H1 (cell line): ENCODE measurements around the gene HTD2. TPM values are rescaled to one million over a fixed set of nuclear protein-coding genes. Genes with fewer than 3 reads are reported as not detected.

Experiments used
- CTCF ChIA-PET: fragments of 300-600 bp; sonication (Branson Sonifier 250); formaldehyde crosslinking; loops from one replicate; lab custom pipeline; 2021; ENCODE audit not compliant: partially characterized antibody; lab: Charles Lee
- POLR2A ChIA-PET: fragments of 300-600 bp; sonication (Branson Sonifier 250); formaldehyde crosslinking; loops from one replicate; lab custom pipeline; 2021; ENCODE audit warnings: inconsistent platforms; ENCODE audit not compliant: partially characterized antibody; lab: Charles Lee
- DNase-seq, 2 experiments: peaks; one replicate each; pipeline versions ENCODE4 v3.0.0 to v3.0.0-alpha.2; 2010 to 2022; ENCODE audit warnings: low spot score in 2 of 2, low read depth in 1 of 2, mixed read lengths in 1 of 2
- FAIRE-seq: peaks from 2 replicates; lab custom pipeline; 2011; peaks lifted over from hg19 to GRCh38; lab: Jason Lieb, UNC
- H2AFZ ChIP-seq: 2 replicates; pipeline ENCODE4 v1.8.1; 2012; ENCODE audit warnings: low read length, inconsistent platforms
- H2AK5ac ChIP-seq: 2 replicates; pipeline ENCODE4 v1.6.1; 2013; ENCODE audit warnings: low read depth, low read length
- H2BK120ac ChIP-seq: replicated peaks from 2 replicates; pipeline ENCODE3; 2013; ENCODE audit warnings: low read depth, low read length, inconsistent platforms
- H2BK12ac ChIP-seq: 2 replicates; pipeline ENCODE4 v1.6.1; 2013; ENCODE audit warnings: low read depth, low read length
- H2BK15ac ChIP-seq: 2 replicates; pipeline ENCODE4 v1.6.1; 2013; ENCODE audit warnings: low read length
- H2BK20ac ChIP-seq: 2 replicates; pipeline ENCODE4 v1.6.1; 2013; ENCODE audit warnings: low read length
- H2BK5ac ChIP-seq: 2 replicates; pipeline ENCODE4 v1.6.1; 2013; ENCODE audit warnings: low read depth, low read length
- H3K14ac ChIP-seq: 2 replicates; pipeline ENCODE4 v1.6.1; 2013; ENCODE audit warnings: inconsistent platforms; ENCODE audit not compliant: insufficient read length
- H3K18ac ChIP-seq: 2 replicates; pipeline ENCODE4 v1.6.1; 2013; ENCODE audit warnings: low read length; ENCODE audit errors: extremely low read depth
- H3K23ac ChIP-seq: 2 replicates; pipeline ENCODE4 v1.6.1; 2013; ENCODE audit warnings: inconsistent platforms; ENCODE audit not compliant: insufficient read length
- H3K23me2 ChIP-seq: 2 replicates; pipeline ENCODE4 v1.6.1; 2013; ENCODE audit warnings: low read depth, low read length
- H3K27ac ChIP-seq: 2 replicates; pipeline ENCODE4 v1.6.1; 2011; ENCODE audit warnings: low read depth, low read length, inconsistent platforms
- H3K27me3 ChIP-seq, 4 experiments: replicated peaks in 1 of 4; 1 replicate in 1 of 4; 2 replicates in 3 of 4; pipeline versions ENCODE4 v1.6.1 to v1.8.1; 2011 to 2013; ENCODE audit warnings: low read length in 3 of 4, mild to moderate bottlenecking in 3 of 4, inconsistent platforms in 2 of 4, mixed read lengths in 2 of 4, moderate library complexity in 1 of 4; ENCODE audit not compliant: control insufficient read depth in 3 of 4, insufficient read depth in 3 of 4; ENCODE audit errors: extremely low read depth in 1 of 4
- H3K36me3 ChIP-seq, 4 experiments: 2 replicates each; pipeline versions ENCODE4 v1.6.1 to v1.8.1; 2011 to 2013; ENCODE audit warnings: mild to moderate bottlenecking in 4 of 4, low read length in 3 of 4, moderate library complexity in 2 of 4, control low read depth in 1 of 4, inconsistent platforms in 1 of 4; ENCODE audit not compliant: insufficient read depth in 4 of 4, control insufficient read depth in 2 of 4
- H3K4ac ChIP-seq: replicated peaks from 2 replicates; pipeline ENCODE3; 2013; ENCODE audit warnings: low read length, low read depth, mixed read lengths, inconsistent platforms; ENCODE audit not compliant: insufficient read length
- H3K4me1 ChIP-seq, 4 experiments: replicated peaks in 1 of 4; 1 replicate in 1 of 4; 2 replicates in 3 of 4; pipeline versions ENCODE4 v1.6.1 to v1.8.1; 2011 to 2013; ENCODE audit warnings: low read length in 3 of 4, inconsistent platforms in 2 of 4, mixed read lengths in 1 of 4; ENCODE audit not compliant: insufficient read depth in 4 of 4, control insufficient read depth in 3 of 4
- H3K4me2 ChIP-seq, 2 experiments: 2 replicates each; pipeline versions ENCODE4 v1.6.1 to v1.8.1; 2011 to 2013; ENCODE audit warnings: low read depth in 2 of 2, low read length in 2 of 2, control low read depth in 1 of 2, inconsistent platforms in 1 of 2, mild to moderate bottlenecking in 1 of 2; ENCODE audit not compliant: insufficient read depth in 1 of 2
- H3K4me3 ChIP-seq, 4 experiments: fragments of 200-600, 300-600 bp in 1 of 4; sonication (generic), shearing (Covaris generic), sonication (Bioruptor Twin) in 1 of 4; 2 replicates each; pipeline versions ENCODE4 v1.5.1 to v1.8.1; 2011 to 2016; ENCODE audit warnings: low read length in 4 of 4, low read depth in 3 of 4, control low read depth in 2 of 4, inconsistent platforms in 2 of 4, mild to moderate bottlenecking in 2 of 4, mixed read lengths in 1 of 4, moderate library complexity in 1 of 4; ENCODE audit not compliant: insufficient read depth in 2 of 4; ENCODE audit errors: extremely low read depth in 1 of 4
- H3K56ac ChIP-seq: replicated peaks from 2 replicates; pipeline ENCODE3; 2013; ENCODE audit warnings: low read depth, mild to moderate bottlenecking, mixed read lengths, low read length, inconsistent platforms; ENCODE audit not compliant: insufficient read length
- H3K79me1 ChIP-seq: 2 replicates; pipeline ENCODE4 v1.6.1; 2013; ENCODE audit warnings: low read depth, low read length, control low read depth
- H3K79me2 ChIP-seq, 2 experiments: 2 replicates each; pipeline versions ENCODE4 v1.6.1 to v1.8.1; 2012 to 2013; ENCODE audit warnings: low read length in 2 of 2, mild to moderate bottlenecking in 2 of 2, inconsistent platforms in 1 of 2; ENCODE audit not compliant: insufficient read depth in 2 of 2, control insufficient read depth in 1 of 2
- H3K9ac ChIP-seq, 4 experiments: replicated peaks in 1 of 4; 1 replicate in 1 of 4; 2 replicates in 3 of 4; pipeline versions ENCODE4 v1.6.1 to v1.8.1; 2011 to 2013; ENCODE audit warnings: low read depth in 3 of 4, low read length in 3 of 4, control low read depth in 2 of 4, mild to moderate bottlenecking in 2 of 4, moderate library complexity in 2 of 4, inconsistent platforms in 1 of 4; ENCODE audit errors: extremely low read depth in 1 of 4
- H3K9me3 ChIP-seq, 2 experiments: 2 replicates each; pipeline versions ENCODE4 v1.6.1 to v1.8.1; 2012 to 2013; ENCODE audit warnings: mild to moderate bottlenecking in 2 of 2, moderate library complexity in 2 of 2, control low read depth in 1 of 2, inconsistent platforms in 1 of 2, low read depth in 1 of 2, low read length in 1 of 2, mixed read lengths in 1 of 2; ENCODE audit not compliant: insufficient read depth in 2 of 2
- H4K20me1 ChIP-seq, 2 experiments: replicated peaks in 1 of 2; 2 replicates each; pipeline versions ENCODE3 to v1.8.1; 2011 to 2013; ENCODE audit warnings: inconsistent platforms in 2 of 2, low read length in 2 of 2, mild to moderate bottlenecking in 1 of 2; ENCODE audit not compliant: insufficient read depth in 2 of 2, control insufficient read depth in 1 of 2
- H4K5ac ChIP-seq: 2 replicates; pipeline ENCODE4 v1.6.1; 2013; ENCODE audit warnings: low read length, low read depth, mixed read lengths, inconsistent platforms; ENCODE audit not compliant: insufficient read length
- H4K8ac ChIP-seq: 2 replicates; pipeline ENCODE4 v1.8.0; 2013; ENCODE audit warnings: mild to moderate bottlenecking, moderate library complexity, low read length, inconsistent platforms; ENCODE audit not compliant: insufficient read depth; ENCODE audit errors: extremely low read depth
- H4K91ac ChIP-seq: replicated peaks from 2 replicates; pipeline ENCODE3; 2013; ENCODE audit warnings: low read length, mixed read lengths, inconsistent platforms; ENCODE audit not compliant: insufficient read length
- HDAC2 ChIP-seq, 2 experiments: fragments of 300-600 bp in 1 of 2; sonication (generic) in 1 of 2; IDR thresholded peaks; 2 replicates each; pipeline ENCODE4 v1.6.1; 2011 to 2012; ENCODE audit warnings: low read depth in 2 of 2, low read length in 2 of 2, mild to moderate bottlenecking in 2 of 2, moderate library complexity in 2 of 2, borderline replicate concordance in 1 of 2, inconsistent platforms in 1 of 2
- PHF8 ChIP-seq: fragments of 200-600 bp; sonication (generic); conservative IDR thresholded peaks from 2 replicates; pipeline ENCODE4 v1.7.1; 2012; ENCODE audit warnings: low read depth, mild to moderate bottlenecking, inconsistent platforms, low read length, moderate library complexity
- POLR2A ChIP-seq, 2 experiments: IDR thresholded peaks; 1 replicate in 1 of 2; 2 replicates in 1 of 2; pipeline ENCODE4 v1.6.1; 2011; ENCODE audit warnings: low read depth in 2 of 2, low read length in 2 of 2, mild to moderate bottlenecking in 2 of 2; ENCODE audit errors: control extremely low read depth in 1 of 2
- TBP ChIP-seq: IDR thresholded peaks from 2 replicates; pipeline ENCODE4 v1.6.1; 2011; ENCODE audit warnings: low read depth, low read length, improper control_type of control experiment
- WGBS, 2 experiments: shearing (Covaris generic) in 1 of 2; methylation state at CpG; one replicate each; pipeline versions ENCODE4 v1.1.6 to v1.1.7; 2013 to 2015; ENCODE audit warnings: low lambda C conversion rate in 2 of 2, mixed read lengths in 2 of 2, inconsistent platforms in 1 of 2, low coverage in 1 of 2, missing lambda C conversion rate in 1 of 2; ENCODE audit not compliant: insufficient replicate concordance in 2 of 2, insufficient coverage in 1 of 2, insufficient read length in 1 of 2; ENCODE audit errors: extremely low coverage in 1 of 2, missing lambda C conversion rate in 1 of 2; 5-methylcytosine and 5-hydroxymethylcytosine counted together
- polyA plus RNA-seq, 7 experiments: library from polyadenylated mRNA; depleted of rRNA in 3 of 7; stranded (reverse) in 5 of 7; unstranded in 2 of 7; fragments of >200 nt in 5 of 7; fragments of 200-250 nt in 2 of 7; gene quantifications; 1 replicate in 5 of 7; 2 replicates in 1 of 7; 4 replicates in 1 of 7; pipeline versions ENCODE4 v1.2.1 to v1.2.3, GENCODE V29; 2011 to 2013; ENCODE audit warnings: missing spikeins in 2 of 7, mixed read lengths in 2 of 7
- total RNA-seq: library from RNA; stranded (reverse); fragmentation: NEBNext Ultra II Directional; extraction: Animal tissue kit (Norgen Biotek cat#: 25700); gene quantifications from 2 replicates; pipeline ENCODE4 v1.2.1, GENCODE V29; 2021
- TF ChIP-seq, protein P1 (sequence below): IDR thresholded peaks from 2 replicates; pipeline ENCODE4 v1.6.1; 2011; ENCODE audit warnings: low read depth, mild to moderate bottlenecking, low read length; ENCODE audit not compliant: insufficient read depth
- TF ChIP-seq, protein P2 (sequence below), 3 experiments: IDR thresholded peaks; 1 replicate in 2 of 3; 2 replicates in 1 of 3; pipeline versions ENCODE4 v1.5.1 to v1.6.1; 2011; ENCODE audit warnings: low read length in 3 of 3, mild to moderate bottlenecking in 3 of 3, inconsistent platforms in 2 of 3, low read depth in 1 of 3, moderate library complexity in 1 of 3; ENCODE audit not compliant: insufficient read depth in 1 of 3; ENCODE audit errors: control extremely low read depth in 1 of 3

HTD2 gene
- total and polyA plus RNA-seq, 2 of the 8 experiments (the other 6 are each of a cell fraction or from before 2014, with no cell fraction given), result 8.8 to 10.8 TPM

DNA sequence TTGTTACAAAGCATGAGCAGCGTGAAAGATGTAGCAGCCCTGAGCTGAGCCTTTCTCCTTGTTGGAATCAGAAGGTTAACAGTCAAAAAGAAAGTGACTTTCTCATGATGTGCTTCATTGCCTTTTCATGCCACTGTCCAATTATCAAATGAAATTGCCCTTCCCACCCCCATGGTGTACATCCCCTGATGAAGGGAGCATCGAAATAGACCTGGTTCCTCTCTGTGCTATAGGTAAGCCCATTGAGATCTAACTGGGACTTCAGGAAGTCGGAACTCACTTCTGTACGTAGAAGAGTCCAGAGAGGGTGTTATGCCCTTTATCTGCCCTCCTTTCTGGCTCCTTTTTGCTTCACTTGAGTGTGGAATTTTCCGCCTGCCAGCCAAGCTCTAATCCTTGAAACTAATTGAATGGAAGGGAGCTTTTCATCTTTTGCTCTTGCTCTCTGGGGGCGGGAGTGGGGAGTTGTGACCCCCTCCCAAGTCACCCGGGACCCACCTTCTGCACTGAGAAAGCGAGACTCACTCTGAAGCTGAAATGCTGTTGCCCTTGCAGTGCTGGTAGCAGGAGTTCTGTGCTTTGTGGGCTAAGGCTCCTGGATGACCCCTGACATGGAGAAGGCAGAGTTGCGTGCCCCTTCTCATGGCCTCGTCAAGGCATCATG is 47.8 kb upstream of the HTD2 start:
- Histone ChIP-seq H2BK15ac (no peak overlapping the region), H3K27ac (no peak overlapping the region), H2BK20ac (no peak overlapping the region), H3K14ac (no peak overlapping the region), H3K79me1 (no peaks in the 10 kb centered on the region; the same call in 1 of the 2 replicates), H3K9ac (no peak overlapping the region), H3K18ac (no peak overlapping the region), H3K4me2 (no peak overlapping the region), H4K8ac (no peak overlapping the region), H3K27me3 (no peaks in the 10 kb centered on the region), H3K9me3 (no peaks in the 10 kb centered on the region), H3K36me3 (no peaks in the 10 kb centered on the region), H3K23me2 (peaks cover 2% of the 10 kb centered on the region; the same call in 1 of the 2 replicates), H3K4ac (no peak overlapping the region), H3K79me2 (no peaks in the 10 kb centered on the region), H2BK120ac (no peak overlapping the region), H3K56ac (no peak overlapping the region), H4K91ac (no peak overlapping the region), H2BK5ac (no peak overlapping the region), H3K4me1 (no peaks in the 10 kb centered on the region), H4K20me1 (no peaks in the 10 kb centered on the region), H2BK12ac (no peak overlapping the region), H2AK5ac (no peak overlapping the region), H4K5ac (no peak overlapping the region), H3K4me3 (no peak overlapping the region), H3K23ac (no peak overlapping the region), H2AFZ (no peak overlapping the region)
- TF ChIP-seq, protein P1, sequence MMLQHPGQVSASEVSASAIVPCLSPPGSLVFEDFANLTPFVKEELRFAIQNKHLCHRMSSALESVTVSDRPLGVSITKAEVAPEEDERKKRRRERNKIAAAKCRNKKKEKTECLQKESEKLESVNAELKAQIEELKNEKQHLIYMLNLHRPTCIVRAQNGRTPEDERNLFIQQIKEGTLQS, result no peak
- no peak for TF ChIP-seq HDAC2 (IDR thresholded peaks at IDR 0.05; ENCODE audit: borderline replicate concordance in 1 of 2, low read depth in 2 of 2, low read length in 2 of 2)
- TF ChIP-seq, protein P2, sequence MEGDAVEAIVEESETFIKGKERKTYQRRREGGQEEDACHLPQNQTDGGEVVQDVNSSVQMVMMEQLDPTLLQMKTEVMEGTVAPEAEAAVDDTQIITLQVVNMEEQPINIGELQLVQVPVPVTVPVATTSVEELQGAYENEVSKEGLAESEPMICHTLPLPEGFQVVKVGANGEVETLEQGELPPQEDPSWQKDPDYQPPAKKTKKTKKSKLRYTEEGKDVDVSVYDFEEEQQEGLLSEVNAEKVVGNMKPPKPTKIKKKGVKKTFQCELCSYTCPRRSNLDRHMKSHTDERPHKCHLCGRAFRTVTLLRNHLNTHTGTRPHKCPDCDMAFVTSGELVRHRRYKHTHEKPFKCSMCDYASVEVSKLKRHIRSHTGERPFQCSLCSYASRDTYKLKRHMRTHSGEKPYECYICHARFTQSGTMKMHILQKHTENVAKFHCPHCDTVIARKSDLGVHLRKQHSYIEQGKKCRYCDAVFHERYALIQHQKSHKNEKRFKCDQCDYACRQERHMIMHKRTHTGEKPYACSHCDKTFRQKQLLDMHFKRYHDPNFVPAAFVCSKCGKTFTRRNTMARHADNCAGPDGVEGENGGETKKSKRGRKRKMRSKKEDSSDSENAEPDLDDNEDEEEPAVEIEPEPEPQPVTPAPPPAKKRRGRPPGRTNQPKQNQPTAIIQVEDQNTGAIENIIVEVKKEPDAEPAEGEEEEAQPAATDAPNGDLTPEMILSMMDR (IDR thresholded peaks at IDR 0.05; ENCODE audit: control extremely low read depth in 1 of 3, insufficient read depth in 1 of 3, low read depth in 1 of 3, low read length in 3 of 3), result no peak
- TF ChIP-seq PHF8, result no peak
- no peak for TF ChIP-seq POLR2A (IDR thresholded peaks at IDR 0.05; ENCODE audit: control extremely low read depth in 1 of 2, low read depth in 2 of 2, low read length in 2 of 2)
- no peak for TF ChIP-seq TBP
- ChIA-PET CTCF (interaction anchor here (0.9 to 1.7 kb wide), 3 partner anchors 18 to 71 kb away, joined by 3 to 6 read pairs (median 3); no protein-coding TSS in a partner anchor), POLR2A (interaction anchor here (1.5 kb wide), 1 partner anchor 49 kb away, joined by 3 read pairs; no protein-coding TSS in a partner anchor)
- FAIRE-seq, result no peak
- DNase-seq, result no peak
- 90% methylated on average over 10 of the region's 10 CpGs; no CpG with 5 or more reads in 1 of the 2 experiments for WGBS, 2 experiments
